NAMALWA (cell line): ENCODE results near the gene SH2D7.

Source experiments
- DNase-seq: peaks from one replicate; pipeline ENCODE4 v3.0.0-alpha.2; 2015; ENCODE audit warnings: low spot score

Gene SH2D7

GRCh38 chr15:78104566-78105475, 12.5 kb downstream of the SH2D7 start:
- DNase-seq = no peak

- DNase-seq = no peak
These were observed 13.3 kb downstream of the SH2D7 start for GRCh38 chr15:78105476-78106241.

GRCh38 chr15:78107471-78107870, 15.1 kb downstream of the SH2D7 start:
- DNase-seq = no peak

- peak; percentile 96 for DNase-seq
These were observed 16.1 kb downstream of the SH2D7 start for GRCh38 chr15:78108300-78109084.

GRCh38 chr15:78109156-78109555, 16.8 kb downstream of the SH2D7 start:
- DNase-seq = no peak

GRCh38 chr15:78110096-78110495, 17.7 kb downstream of the SH2D7 start:
- DNase-seq = no peak

GRCh38 chr15:78110916-78111475, 18.6 kb downstream of the SH2D7 start:
- DNase-seq = no peak

- DNase-seq = no peak
These were observed 19.4 kb downstream of the SH2D7 start for GRCh38 chr15:78111788-78112187.

GRCh38 chr15:78112551-78112950, 20.2 kb downstream of the SH2D7 start:
- no peak for DNase-seq

GRCh38 chr15:78120523-78120922, 28.2 kb downstream of the SH2D7 start:
- no peak for DNase-seq

GRCh38 chr15:78125267-78125666, 32.9 kb downstream of the SH2D7 start:
- no peak for DNase-seq

- no peak for DNase-seq
These were observed 35.5 kb downstream of the SH2D7 start for GRCh38 chr15:78127882-78128281.

- no peak for DNase-seq
These were observed 36.9 kb downstream of the SH2D7 start for GRCh38 chr15:78129077-78129750.

- DNase-seq = no peak
These were observed 37.5 kb downstream of the SH2D7 start for GRCh38 chr15:78129751-78130287.

GRCh38 chr15:78130466-78131294, 38.3 kb downstream of the SH2D7 start:
- DNase-seq = no peak

- peak; percentile 80 for DNase-seq
These were observed 39.1 kb downstream of the SH2D7 start, which contains the start of gene CIB2 for GRCh38 chr15:78131295-78132061. CIB2 (minus strand) TSS chr15:78131445; CDS start chr15:78131215, 230 bp downstream.

GRCh38 chr15:78133801-78134200, 41.4 kb downstream of the SH2D7 start:
- no peak for DNase-seq

- no peak for DNase-seq
These were observed 47.2 kb downstream of the SH2D7 start for GRCh38 chr15:78139578-78139977.

- no peak for DNase-seq
These were observed 47.9 kb downstream of the SH2D7 start for GRCh38 chr15:78140292-78140691.
